ENCODE data around the gene NUAK1. TPM values are rescaled to one million over a fixed set of nuclear protein-coding genes. Genes with fewer than 3 reads are reported as not detected.

The NUAK1 gene
- total RNA-seq, 1 experiment from 2014 or later: 10.1 TPM

DNA sequence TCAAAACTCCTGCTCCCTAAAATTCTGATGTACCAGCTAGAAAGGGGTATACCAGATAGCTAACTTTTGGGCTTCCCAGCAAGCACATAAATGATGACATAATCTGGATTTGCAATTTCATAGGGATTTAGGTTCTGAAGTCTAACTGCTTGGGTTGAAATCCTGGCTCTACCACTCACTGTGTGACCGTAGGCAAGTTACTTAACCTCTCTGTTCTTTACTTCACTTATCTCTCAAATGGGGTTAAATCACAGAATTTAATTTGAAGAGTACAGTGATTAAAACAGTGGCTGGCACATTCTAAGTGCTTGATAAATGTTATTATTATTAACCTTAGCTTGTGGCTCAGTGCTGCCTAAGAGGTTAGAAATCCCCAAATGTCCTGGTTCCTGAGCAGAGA is 49.1 kb upstream of the NUAK1 start:
- Histone ChIP-seq H3K9ac (ENCODE audit: extremely low read depth, insufficient read length, low read length) (no peak overlapping the region), H3K14ac (ENCODE audit: insufficient read depth, low read length) (no peak overlapping the region), H3K27me3 (ENCODE audit: insufficient read depth, low read length) (no peaks in the 10 kb centered on the region), H2BK12ac (ENCODE audit: insufficient read length, low read depth, low read length) (no peak overlapping the region), H2AK5ac (ENCODE audit: insufficient read length, low read length) (no peak overlapping the region), H2BK5ac (ENCODE audit: insufficient read length, low read length) (no peak overlapping the region), H3K4ac (ENCODE audit: low read depth, low read length) (no peak overlapping the region), H2BK120ac (ENCODE audit: low read depth, low read length, poor library complexity, severe bottlenecking) (no peak overlapping the region), H3K79me1 (ENCODE audit: insufficient read depth, low read depth, low read length, poor library complexity, severe bottlenecking) (no peaks in the 10 kb centered on the region), H3K18ac (ENCODE audit: insufficient read length, low read depth, low read length) (no peak overlapping the region), H2BK20ac (ENCODE audit: low read depth, low read length, poor library complexity, severe bottlenecking) (no peak overlapping the region), H2BK15ac (ENCODE audit: low read depth, low read length) (no peak overlapping the region), H3T11ph (ENCODE audit: low read length) (no peak overlapping the region), H4K8ac (replicated peaks; ENCODE audit: insufficient read length, low read depth, low read length) (no peak overlapping the region), H3K27ac (ENCODE audit: insufficient read length, low read depth, low read length) (no peak overlapping the region), H3K79me2 (ENCODE audit: insufficient read depth, low read length) (no peaks in the 10 kb centered on the region; the same call in 1 of the 2 replicates), H3K4me2 (ENCODE audit: insufficient read depth, insufficient read length, low read length) (no peak overlapping the region), H4K20me1 (ENCODE audit: control insufficient read depth, insufficient read depth, insufficient read length) (no peaks in the 10 kb centered on the region), H3K23ac (ENCODE audit: insufficient read length, low read depth, low read length) (no peak overlapping the region), H3K4me1 (ENCODE audit: insufficient read depth, low read length) (no peaks in the 10 kb centered on the region), H3K23me2 (ENCODE audit: insufficient read length, low read depth, low read length, poor library complexity, severe bottlenecking) (no peaks in the 10 kb centered on the region), H4K91ac (ENCODE audit: insufficient read length, low read depth, low read length) (no peak overlapping the region), H4K5ac (ENCODE audit: insufficient read length, low read depth, low read length) (no peak overlapping the region), H3K9me3 (ENCODE audit: control insufficient read depth, low read depth, low read length) (no peaks in the 10 kb centered on the region), H3K56ac (ENCODE audit: insufficient read length, low read depth, low read length) (no peak overlapping the region), H2AFZ (ENCODE audit: low read length) (no peak overlapping the region)
- Mint-ChIP-seq H3K36me3 (ENCODE audit: insufficient read depth in 1 of 3, low read depth in 3 of 3) (no peaks in the 10 kb centered on the region), H3K9me3 (no peaks in the 10 kb centered on the region), H3K27ac (no peak overlapping the region), H3K4me3 (no peak overlapping the region), H3K4me1 (peaks cover 6 to 19% of the 10 kb centered on the region in 2 experiments), H3K27me3 (ENCODE audit: low read depth) (peaks cover 4% of the 10 kb centered on the region; the same call in 1 of the 2 replicates)
- no peak for DNase-seq
- no CpG with 5 or more reads among the region's 1 CpG for WGBS (ENCODE audit: extremely low coverage, insufficient read length, low lambda C conversion rate)
- TF ChIP-seq, protein P1, sequence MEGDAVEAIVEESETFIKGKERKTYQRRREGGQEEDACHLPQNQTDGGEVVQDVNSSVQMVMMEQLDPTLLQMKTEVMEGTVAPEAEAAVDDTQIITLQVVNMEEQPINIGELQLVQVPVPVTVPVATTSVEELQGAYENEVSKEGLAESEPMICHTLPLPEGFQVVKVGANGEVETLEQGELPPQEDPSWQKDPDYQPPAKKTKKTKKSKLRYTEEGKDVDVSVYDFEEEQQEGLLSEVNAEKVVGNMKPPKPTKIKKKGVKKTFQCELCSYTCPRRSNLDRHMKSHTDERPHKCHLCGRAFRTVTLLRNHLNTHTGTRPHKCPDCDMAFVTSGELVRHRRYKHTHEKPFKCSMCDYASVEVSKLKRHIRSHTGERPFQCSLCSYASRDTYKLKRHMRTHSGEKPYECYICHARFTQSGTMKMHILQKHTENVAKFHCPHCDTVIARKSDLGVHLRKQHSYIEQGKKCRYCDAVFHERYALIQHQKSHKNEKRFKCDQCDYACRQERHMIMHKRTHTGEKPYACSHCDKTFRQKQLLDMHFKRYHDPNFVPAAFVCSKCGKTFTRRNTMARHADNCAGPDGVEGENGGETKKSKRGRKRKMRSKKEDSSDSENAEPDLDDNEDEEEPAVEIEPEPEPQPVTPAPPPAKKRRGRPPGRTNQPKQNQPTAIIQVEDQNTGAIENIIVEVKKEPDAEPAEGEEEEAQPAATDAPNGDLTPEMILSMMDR (conservative IDR thresholded peaks at IDR 0.05): no peak

Data from H9 (cell line).